Measurements from ENCODE around the gene ATXN1. TPM values are rescaled to one million over a fixed set of nuclear protein-coding genes. Genes with fewer than 3 reads are reported as not detected.
A peak's percentile ranks its signal among the peaks of the same experiment; 100 is the strongest.
"Not testable (repeated sequence)": the region's sequence is repeated elsewhere in the genome, so short reads cannot be mapped to it uniquely, and the experiment has no call there.

The ATXN1 gene
- total RNA-seq, 1 donor from 2014 or later: 63.7 TPM

GRCh38 chr6:16414205-16414604, 347.1 kb downstream of the ATXN1 start:
- no peak for DNase-seq (ENCODE audit: low spot score)

DNA sequence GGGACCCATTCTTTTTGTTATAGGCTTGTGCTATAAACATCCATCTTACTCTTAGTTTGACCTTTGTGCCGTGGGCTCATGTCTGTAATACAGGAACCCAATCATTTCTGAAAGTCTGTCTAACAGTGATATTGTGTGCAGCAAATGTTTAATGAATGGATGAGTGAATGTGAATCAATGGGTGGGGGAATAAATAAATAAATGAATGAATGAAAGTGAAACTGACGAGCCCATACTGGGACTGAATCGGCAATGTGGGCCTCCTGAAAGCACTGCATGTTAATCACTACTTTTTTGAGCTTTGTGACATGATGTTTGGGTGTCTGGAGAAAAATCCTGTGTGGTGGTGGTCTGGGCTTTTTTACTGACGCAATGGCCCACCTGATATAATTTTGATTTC, 347.9 kb downstream of the ATXN1 start:
- DNase-seq (ENCODE audit: low spot score): no peak

DNA sequence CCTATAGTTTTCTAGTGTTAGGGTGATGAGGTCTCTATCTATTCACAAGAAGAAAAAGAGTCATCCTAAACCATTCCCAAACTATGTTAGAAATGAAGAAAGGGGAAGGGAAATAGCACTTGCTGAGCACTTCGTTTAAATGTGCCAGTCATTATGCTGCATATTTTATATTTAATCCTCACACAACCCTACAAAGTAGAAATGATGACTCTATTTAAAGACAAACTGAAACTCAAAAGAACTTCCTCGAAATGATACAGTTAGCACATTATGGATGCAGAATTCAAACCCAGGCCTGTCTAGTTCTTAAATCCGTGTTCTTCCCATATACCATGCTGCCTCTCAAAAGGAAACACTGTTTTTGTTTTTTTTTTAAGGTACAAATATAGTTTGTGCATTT, 348.3 kb downstream of the ATXN1 start:
- DNase-seq (ENCODE audit: low spot score): no peak

DNA sequence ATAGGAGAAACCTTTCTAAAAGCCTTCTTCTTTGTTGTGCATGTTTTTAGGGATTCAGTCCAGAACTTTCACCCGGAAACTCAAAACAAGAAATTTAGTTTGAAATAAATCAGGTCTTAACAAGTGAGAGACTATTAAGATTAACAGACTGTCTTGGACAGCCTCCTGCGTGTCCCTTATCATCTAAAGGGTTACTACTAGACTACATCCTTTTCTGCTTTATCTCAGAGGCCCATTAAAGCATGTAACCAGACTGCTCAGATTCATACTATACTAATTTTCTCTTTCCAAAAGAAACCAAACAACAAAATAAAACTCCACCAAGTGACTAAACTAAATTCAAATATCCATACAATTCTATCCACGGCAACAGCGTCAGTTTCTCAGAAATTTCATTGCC, 349.1 kb downstream of the ATXN1 start:
- no peak for DNase-seq (ENCODE audit: low spot score)

GRCh38 chr6:16409531-16410441, 351.5 kb downstream of the ATXN1 start:
- DNase-seq (ENCODE audit: low spot score): peak; percentile 68

DNA sequence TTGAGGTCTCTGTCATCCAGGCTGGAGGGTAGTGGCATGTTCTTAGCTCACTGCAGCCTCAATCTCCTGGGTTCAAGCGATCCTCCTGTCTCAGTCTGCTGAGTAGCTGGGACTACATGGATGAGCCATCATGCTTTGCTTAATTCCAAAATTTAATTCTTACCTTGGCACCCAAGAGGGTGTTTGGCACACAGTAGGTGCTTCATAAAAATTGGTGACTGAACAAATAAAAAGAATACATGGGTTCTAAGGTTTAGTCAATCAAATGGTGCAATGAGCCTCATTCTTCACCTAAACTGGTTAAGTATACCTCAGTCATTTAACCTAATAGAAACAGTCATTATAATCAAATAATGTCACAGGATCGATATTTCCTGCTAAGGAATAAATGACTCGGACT, 352.5 kb downstream of the ATXN1 start:
- DNase-seq (ENCODE audit: low spot score): no peak

GRCh38 chr6:16406966-16407365, 354.3 kb downstream of the ATXN1 start:
- no peak for DNase-seq (ENCODE audit: low spot score)

DNA sequence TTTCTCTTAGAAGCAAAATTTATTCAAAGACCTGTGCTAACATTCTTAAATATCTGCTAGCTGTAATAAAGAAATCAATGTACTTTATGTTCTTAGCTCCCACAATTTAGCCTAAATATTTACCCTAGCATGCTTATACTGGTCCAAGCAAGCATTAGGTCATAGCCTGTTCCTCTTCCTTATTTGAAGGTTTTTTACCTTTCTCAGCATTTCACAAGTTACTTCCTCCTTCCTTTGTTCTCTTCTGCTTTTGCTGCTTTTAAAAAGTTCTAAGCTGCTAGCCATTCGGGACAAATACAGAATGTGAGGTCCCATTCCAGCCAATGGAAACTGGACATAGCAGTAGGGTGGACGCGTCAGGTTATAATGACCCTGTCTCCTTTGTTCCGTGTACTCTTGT, 354.7 kb downstream of the ATXN1 start:
- not testable (repeated sequence) for DNase-seq (ENCODE audit: low spot score)

- no peak for DNase-seq (ENCODE audit: low spot score)
Measured at GRCh38 chr6:16405375-16405774, 355.9 kb downstream of the ATXN1 start.

GRCh38 chr6:16404456-16404855, 356.8 kb downstream of the ATXN1 start:
- no peak for DNase-seq (ENCODE audit: low spot score)

DNA sequence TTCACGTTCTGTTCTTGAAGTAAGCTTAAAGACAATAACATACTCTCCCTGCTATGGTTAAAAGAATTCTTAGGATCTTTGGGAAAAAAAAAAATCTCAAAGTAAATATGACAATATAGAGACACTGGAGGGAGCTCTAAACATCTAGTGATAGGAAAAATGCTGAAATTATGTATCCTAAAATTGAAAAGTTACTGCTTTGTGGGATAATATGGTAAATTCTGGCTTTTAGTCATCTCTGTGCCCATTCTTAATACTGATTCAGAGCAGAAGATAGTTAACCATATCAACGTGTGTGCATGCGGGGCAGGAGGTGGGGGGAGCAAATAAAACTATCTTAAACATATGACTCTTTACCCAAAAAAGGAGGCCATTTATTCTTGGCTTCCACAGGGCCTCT, 357.4 kb downstream of the ATXN1 start:
- DNase-seq (ENCODE audit: low spot score): no peak

- DNase-seq (ENCODE audit: low spot score): peak; percentile 55
Measured at GRCh38 chr6:16402581-16402900, 358.7 kb downstream of the ATXN1 start.

GRCh38 chr6:16400248-16400760, 361.0 kb downstream of the ATXN1 start:
- no peak for DNase-seq (ENCODE audit: low spot score)

DNA sequence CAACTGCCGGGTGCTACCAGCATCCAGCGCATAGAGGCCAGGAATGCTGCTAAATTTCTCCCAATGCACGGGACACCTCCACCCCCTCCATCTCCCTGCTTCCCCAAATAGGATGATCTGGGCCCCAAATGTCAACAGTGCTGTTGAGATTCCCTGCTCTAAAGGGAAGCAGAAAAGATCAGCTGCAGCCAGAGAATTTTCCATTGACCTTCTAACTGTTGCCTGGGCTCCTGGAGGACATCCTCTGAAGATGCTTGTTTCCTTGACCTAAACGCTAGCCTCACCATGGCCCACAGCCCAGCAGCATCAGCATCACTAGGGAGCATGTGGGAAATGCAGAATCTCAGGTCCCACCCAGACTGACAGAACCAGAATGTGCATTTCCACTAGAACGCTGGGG, 361.6 kb downstream of the ATXN1 start:
- DNase-seq (ENCODE audit: low spot score): no peak

DNA sequence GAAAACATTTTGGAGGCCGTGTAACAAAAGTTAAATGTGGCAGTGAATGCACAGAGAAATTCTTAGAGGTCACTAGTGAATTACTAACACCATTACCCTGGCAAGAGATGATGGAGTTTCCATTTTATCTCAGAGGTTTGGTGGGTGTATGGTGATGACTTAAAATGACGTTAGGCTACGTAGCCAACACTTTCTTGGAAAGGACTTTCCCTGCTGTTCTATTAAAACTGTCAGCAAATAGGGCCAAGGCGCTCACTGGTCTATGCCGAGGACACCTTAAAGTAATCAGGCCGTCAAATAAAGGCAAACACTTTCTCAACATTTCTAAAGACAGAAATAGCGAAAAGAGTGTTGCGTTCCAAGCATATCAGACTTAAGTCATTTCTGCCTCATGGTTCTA, 362.1 kb downstream of the ATXN1 start:
- DNase-seq (ENCODE audit: low spot score): no peak

DNA sequence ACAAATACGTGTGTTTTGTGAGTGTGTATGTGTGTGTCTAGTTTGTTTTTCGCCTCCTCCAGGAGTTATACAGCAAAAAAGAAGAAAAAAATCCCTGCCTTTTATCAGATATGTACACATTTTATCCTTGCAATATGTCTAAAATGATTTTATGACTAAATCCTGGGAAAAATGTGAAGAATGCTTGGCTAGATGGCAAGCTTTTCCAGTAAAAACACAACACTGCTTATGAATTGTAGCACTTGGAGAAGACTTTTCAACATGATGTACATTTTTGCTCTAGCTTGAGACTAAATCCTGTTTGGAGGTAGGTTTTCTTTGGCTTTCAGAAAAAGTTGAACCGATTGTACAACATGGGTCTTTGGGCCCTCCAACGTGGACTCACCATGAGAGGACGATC, 362.7 kb downstream of the ATXN1 start:
- no peak for DNase-seq (ENCODE audit: low spot score)

DNA sequence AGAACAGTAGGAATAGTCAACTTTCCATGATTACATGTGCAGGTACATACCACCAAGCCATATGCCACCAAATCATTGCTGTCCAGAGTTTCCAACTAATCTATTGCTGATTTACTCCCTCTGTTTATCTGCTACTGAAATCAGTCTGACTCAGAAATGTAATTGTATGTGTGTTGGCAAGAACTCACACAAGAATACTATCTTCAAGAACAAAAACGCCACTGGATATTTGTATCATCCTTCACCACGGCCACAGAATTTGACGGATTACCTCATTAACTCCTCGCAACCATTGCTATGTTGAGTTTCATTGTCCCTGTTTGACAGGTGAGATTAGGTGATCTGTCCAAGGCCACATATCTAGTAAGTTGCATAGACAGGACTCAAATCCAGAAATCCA, 363.6 kb downstream of the ATXN1 start:
- no peak for DNase-seq (ENCODE audit: low spot score)

- no peak for DNase-seq (ENCODE audit: low spot score)
Measured at GRCh38 chr6:16396497-16397319, 364.6 kb downstream of the ATXN1 start.

- no peak for DNase-seq (ENCODE audit: low spot score)
Measured at GRCh38 chr6:16394632-16395031, 366.6 kb downstream of the ATXN1 start.

DNA sequence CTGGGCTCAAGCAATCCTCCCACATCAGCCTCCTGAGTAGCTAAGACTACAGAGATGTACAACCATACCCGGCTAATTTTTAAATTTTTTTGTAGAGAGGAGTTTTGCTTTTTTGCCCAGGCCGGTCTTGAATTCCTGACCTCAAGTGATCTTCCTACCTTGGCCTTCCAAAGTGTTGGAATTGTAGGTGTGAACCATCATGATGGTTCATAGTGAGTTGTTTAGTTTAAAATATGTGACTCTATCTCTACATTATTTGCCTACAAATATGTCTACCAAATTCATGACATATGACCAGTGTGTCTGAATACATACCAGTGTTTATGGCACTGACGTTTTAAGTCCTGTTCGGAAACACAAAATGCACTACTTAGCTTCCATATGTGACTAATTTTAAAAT, 367.9 kb downstream of the ATXN1 start:
- DNase-seq (ENCODE audit: low spot score): no peak

DNA sequence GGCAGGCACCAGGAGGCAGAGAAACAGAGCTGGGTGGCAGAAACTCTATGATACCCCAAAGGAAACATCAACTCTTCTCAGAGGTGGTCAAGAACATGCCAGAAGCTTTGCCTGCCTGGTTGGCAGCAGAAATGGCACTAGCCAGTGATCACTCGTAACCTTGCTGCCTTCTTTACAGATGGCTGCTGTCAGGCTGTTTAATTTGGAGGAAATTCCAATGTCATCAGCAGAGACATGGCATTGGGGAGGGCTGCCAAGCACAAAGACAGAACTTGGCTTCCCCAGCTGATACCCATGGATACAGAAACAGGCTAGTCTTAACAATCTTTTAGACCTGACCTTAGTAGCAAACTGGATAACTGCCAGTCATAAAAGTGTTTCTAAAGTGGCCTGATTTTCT, 369.2 kb downstream of the ATXN1 start:
- no peak for DNase-seq (ENCODE audit: low spot score)

- DNase-seq (ENCODE audit: low spot score): no peak
Measured at GRCh38 chr6:16391451-16391912, 369.8 kb downstream of the ATXN1 start.

Data from ureter (tissue), 1 donor.